ENCODE measurements around the gene CYTH1. TPM values are rescaled to one million over a fixed set of nuclear protein-coding genes. Genes with fewer than 3 reads are reported as not detected.

The CYTH1 gene
- total RNA-seq, 6 donors from 2014 or later = 113 to 295 (median 121) TPM

GRCh38 chr17:78652024-78652423, 130.0 kb downstream of the CYTH1 start:
- H3K9me3 ChIP-seq = peaks cover 0 to 11% (median 0%) of the 10 kb centered on the region in 4 donors
- H3K27me3 ChIP-seq = no peaks in the 10 kb centered on the region
- no peaks in the 10 kb centered on the region for H3K36me3 ChIP-seq
- TF ChIP-seq POLR2AphosphoS5 (IDR thresholded peaks at IDR 0.05) = no peak
- TF ChIP-seq CTCF (IDR thresholded peaks at IDR 0.05) = no peak
- TF ChIP-seq POLR2A (IDR thresholded peaks at IDR 0.05) = no peak
- no peak for TF ChIP-seq EP300 (IDR thresholded peaks at IDR 0.05)
- WGBS, 2 donors = 88 to 100% methylated on average over 1 of the region's 1 CpG
- H3K4me3 ChIP-seq = no peak overlapping the region
- no peak for ATAC-seq (ENCODE audit: low FRiP score in 2 of 2)
- H3K4me1 ChIP-seq = no peaks in the 10 kb centered on the region
- no peak for DNase-seq
- H3K27ac ChIP-seq = no peak overlapping the region

GRCh38 chr17:78651554-78651953, 130.5 kb downstream of the CYTH1 start:
- Histone ChIP-seq H3K27me3 (no peaks in the 10 kb centered on the region), H3K9me3 (peaks cover 0 to 11% (median 0%) of the 10 kb centered on the region in 4 donors), H3K27ac (no peak overlapping the region), H3K4me3 (no peak overlapping the region), H3K36me3 (no peaks in the 10 kb centered on the region), H3K4me1 (peaks cover 0 to 4% (median under 1%) of the 10 kb centered on the region in 4 donors)
- TF ChIP-seq POLR2A (IDR thresholded peaks at IDR 0.05) (no peak), CTCF (IDR thresholded peaks at IDR 0.05) (no peak), POLR2AphosphoS5 (IDR thresholded peaks at IDR 0.05) (no peak), EP300 (IDR thresholded peaks at IDR 0.05) (no peak)
- WGBS, 2 donors = 75 to 82% methylated on average over 1 of the region's 1 CpG
- ATAC-seq (ENCODE audit: low FRiP score in 2 of 2) = no peak
- no peak for DNase-seq

- no peak overlapping the region for H3K4me3 ChIP-seq
- 69 to 78% methylated on average over 9 to 11 of the region's 11 CpGs for WGBS, 2 donors
- H3K4me1 ChIP-seq = peaks cover 5 to 15% (median 8%) of the 10 kb centered on the region in 4 donors
- TF ChIP-seq CTCF (IDR thresholded peaks at IDR 0.05) = no peak
- TF ChIP-seq EP300 (IDR thresholded peaks at IDR 0.05) = no peak
- TF ChIP-seq POLR2A (IDR thresholded peaks at IDR 0.05) = no peak
- no peak for TF ChIP-seq POLR2AphosphoS5 (IDR thresholded peaks at IDR 0.05)
- no peaks in the 10 kb centered on the region for H3K27me3 ChIP-seq
- peaks cover 0 to 11% (median 0%) of the 10 kb centered on the region in 4 donors for H3K9me3 ChIP-seq
- DNase-seq (no peak), ATAC-seq (ENCODE audit: low FRiP score in 2 of 2) (no peak)
- H3K36me3 ChIP-seq = no peaks in the 10 kb centered on the region
- H3K27ac ChIP-seq = no peak overlapping the region
Measured at GRCh38 chr17:78650093-78650715, 131.9 kb downstream of the CYTH1 start.

GRCh38 chr17:78648293-78648692, 133.8 kb downstream of the CYTH1 start:
- Histone ChIP-seq H3K4me1 (peaks cover 5 to 17% (median 10%) of the 10 kb centered on the region in 4 donors), H3K36me3 (no peaks in the 10 kb centered on the region), H3K27ac (peak overlapping the region in 1 of 4 donors; percentile 82), H3K4me3 (no peak overlapping the region), H3K9me3 (peaks cover 0 to 11% (median 0%) of the 10 kb centered on the region in 4 donors), H3K27me3 (no peaks in the 10 kb centered on the region)
- WGBS, 2 donors = 79 to 93% methylated on average over 5 of the region's 5 CpGs
- DNase-seq (no peak), ATAC-seq (ENCODE audit: low FRiP score in 2 of 2) (no peak)
- no peak for TF ChIP-seq POLR2AphosphoS5 (IDR thresholded peaks at IDR 0.05)
- TF ChIP-seq EP300 (IDR thresholded peaks at IDR 0.05) = no peak
- TF ChIP-seq CTCF (IDR thresholded peaks at IDR 0.05) = no peak
- no peak for TF ChIP-seq POLR2A (IDR thresholded peaks at IDR 0.05)

- peak overlapping the region; percentile 68 to 86 (median 81) for H3K27ac ChIP-seq
- H3K4me3 ChIP-seq = no peak overlapping the region
- H3K4me1 ChIP-seq = peaks cover 5 to 17% (median 10%) of the 10 kb centered on the region in 4 donors
- H3K27me3 ChIP-seq = no peaks in the 10 kb centered on the region
- no peak for DNase-seq
- ATAC-seq (ENCODE audit: low FRiP score in 2 of 2) = peak in 1 of 2 donors; percentile 59
- 85 to 88% methylated on average over 8 of the region's 8 CpGs for WGBS, 2 donors
- H3K9me3 ChIP-seq = peaks cover 0 to 11% (median 0%) of the 10 kb centered on the region in 4 donors
- TF ChIP-seq CTCF (IDR thresholded peaks at IDR 0.05) (no peak), POLR2AphosphoS5 (IDR thresholded peaks at IDR 0.05) (peak in 1 of 2 donors; percentile 60), EP300 (IDR thresholded peaks at IDR 0.05) (peak in 2 of 4 donors; percentile 26 to 43), POLR2A (IDR thresholded peaks at IDR 0.05) (peak in 1 of 4 donors; percentile 46)
- H3K36me3 ChIP-seq = no peaks in the 10 kb centered on the region
Measured at GRCh38 chr17:78647032-78647431, 135.0 kb downstream of the CYTH1 start.

Measured in upper lobe of left lung (tissue), 6 donors.